AG09309 (cell line): ENCODE measurements around the gene MGST2.

Experiments used
- DNase-seq: peaks from one replicate; pipeline ENCODE4 v3.0.0-alpha.2; 2010; ENCODE audit warnings: low read depth
- H3K4me3 ChIP-seq: 2 replicates; pipeline ENCODE4 v1.5.1; 2011; ENCODE audit warnings: mild to moderate bottlenecking, low read depth, low read length, moderate library complexity; ENCODE audit not compliant: control insufficient read depth
- TF ChIP-seq, protein P1 (sequence below): IDR thresholded peaks from 2 replicates; pipeline ENCODE4 v1.5.1; 2011; ENCODE audit warnings: mild to moderate bottlenecking, low read depth, low read length, inconsistent platforms; ENCODE audit not compliant: insufficient read depth, control insufficient read depth; ENCODE audit errors: missing control alignments

Gene MGST2

DNA sequence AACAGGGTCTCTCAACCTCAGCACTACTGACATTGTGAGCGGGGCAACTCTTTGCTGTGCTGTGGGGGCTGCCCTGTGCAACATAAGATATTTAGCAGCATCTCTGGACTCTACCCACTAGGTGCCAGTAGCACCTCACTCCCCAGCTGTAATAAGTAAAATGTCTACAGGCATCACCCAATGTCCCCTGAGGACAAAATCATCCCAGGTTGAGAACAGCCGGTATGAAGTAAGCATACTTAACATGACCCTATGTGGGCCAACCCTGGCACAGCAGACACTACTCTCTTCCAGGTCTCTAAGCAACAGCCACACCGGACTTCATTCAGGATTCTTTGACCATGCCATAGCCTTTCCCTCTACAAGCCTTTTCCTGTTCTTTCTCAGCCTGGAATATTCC lies 10.5 kb upstream of the MGST2 start:
- peak; percentile 27 for DNase-seq
- no peak overlapping the region for H3K4me3 ChIP-seq
- TF ChIP-seq, protein P1, sequence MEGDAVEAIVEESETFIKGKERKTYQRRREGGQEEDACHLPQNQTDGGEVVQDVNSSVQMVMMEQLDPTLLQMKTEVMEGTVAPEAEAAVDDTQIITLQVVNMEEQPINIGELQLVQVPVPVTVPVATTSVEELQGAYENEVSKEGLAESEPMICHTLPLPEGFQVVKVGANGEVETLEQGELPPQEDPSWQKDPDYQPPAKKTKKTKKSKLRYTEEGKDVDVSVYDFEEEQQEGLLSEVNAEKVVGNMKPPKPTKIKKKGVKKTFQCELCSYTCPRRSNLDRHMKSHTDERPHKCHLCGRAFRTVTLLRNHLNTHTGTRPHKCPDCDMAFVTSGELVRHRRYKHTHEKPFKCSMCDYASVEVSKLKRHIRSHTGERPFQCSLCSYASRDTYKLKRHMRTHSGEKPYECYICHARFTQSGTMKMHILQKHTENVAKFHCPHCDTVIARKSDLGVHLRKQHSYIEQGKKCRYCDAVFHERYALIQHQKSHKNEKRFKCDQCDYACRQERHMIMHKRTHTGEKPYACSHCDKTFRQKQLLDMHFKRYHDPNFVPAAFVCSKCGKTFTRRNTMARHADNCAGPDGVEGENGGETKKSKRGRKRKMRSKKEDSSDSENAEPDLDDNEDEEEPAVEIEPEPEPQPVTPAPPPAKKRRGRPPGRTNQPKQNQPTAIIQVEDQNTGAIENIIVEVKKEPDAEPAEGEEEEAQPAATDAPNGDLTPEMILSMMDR = peak; percentile 57

DNA sequence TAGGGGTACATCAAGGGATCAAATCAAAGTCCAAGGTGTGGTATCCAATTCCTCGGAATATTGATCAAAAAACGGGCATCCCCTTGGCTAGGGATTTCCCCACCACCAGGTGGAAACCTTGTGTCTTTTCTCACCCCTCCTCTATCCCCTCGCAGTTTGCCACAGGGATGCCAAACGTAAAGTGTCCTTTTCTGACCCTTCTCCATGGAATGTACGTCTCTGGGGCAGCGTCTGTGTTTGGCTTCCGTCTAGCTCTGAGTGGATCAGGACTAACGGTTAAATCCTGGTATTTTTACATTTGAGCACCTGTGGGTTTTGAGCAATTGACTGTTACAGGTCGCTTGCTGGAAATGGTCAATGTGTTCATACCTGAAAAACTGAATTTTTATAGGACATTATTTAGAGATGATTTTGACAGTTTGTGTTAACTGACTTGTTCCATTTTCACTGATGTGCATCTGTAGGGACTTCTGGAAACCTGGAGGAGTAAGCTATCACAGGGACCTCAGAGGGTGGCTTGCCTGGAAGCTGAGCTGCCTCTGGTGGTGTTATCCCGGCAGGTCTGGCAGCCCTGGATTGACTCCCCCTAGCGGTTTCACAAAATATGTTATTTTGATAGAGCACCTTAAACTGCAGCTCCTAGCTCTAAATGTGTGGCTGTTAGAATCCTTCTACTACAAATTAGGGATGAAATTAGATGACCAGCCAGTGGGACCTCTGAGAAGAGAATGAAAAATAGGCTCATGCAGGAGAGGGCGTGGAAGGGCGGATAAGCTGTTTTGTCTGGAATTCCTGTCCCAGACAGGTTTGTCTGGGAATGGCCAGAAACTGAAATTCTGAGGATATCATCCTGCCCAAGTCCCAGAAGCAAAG lies 8.8 kb upstream of the MGST2 start:
- TF ChIP-seq, protein P1 = peak; percentile 94
- no peak overlapping the region for H3K4me3 ChIP-seq
- DNase-seq = peak; percentile 38

DNA sequence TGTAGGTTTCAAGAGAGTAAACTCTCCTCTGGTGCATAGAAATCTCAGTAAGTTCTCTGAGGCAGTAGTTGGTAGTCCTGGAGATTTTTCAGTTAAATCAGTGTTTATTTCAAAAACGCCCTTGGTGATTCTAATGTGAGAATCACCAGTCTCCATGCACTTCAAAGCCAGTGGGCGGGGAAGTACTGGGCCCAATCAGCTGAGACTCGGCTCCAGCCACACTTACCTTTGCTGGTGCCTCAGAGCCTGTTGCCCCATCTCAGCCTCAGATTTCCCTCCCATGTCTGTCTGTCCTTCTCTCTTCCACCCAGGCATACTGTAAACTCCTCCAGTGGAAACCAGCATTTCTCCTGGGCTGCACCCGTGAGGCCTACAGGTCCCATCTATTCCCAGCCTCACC lies 7.4 kb upstream of the MGST2 start:
- no peak for DNase-seq
- H3K4me3 ChIP-seq = no peak overlapping the region
- TF ChIP-seq, protein P1 = no peak

DNA sequence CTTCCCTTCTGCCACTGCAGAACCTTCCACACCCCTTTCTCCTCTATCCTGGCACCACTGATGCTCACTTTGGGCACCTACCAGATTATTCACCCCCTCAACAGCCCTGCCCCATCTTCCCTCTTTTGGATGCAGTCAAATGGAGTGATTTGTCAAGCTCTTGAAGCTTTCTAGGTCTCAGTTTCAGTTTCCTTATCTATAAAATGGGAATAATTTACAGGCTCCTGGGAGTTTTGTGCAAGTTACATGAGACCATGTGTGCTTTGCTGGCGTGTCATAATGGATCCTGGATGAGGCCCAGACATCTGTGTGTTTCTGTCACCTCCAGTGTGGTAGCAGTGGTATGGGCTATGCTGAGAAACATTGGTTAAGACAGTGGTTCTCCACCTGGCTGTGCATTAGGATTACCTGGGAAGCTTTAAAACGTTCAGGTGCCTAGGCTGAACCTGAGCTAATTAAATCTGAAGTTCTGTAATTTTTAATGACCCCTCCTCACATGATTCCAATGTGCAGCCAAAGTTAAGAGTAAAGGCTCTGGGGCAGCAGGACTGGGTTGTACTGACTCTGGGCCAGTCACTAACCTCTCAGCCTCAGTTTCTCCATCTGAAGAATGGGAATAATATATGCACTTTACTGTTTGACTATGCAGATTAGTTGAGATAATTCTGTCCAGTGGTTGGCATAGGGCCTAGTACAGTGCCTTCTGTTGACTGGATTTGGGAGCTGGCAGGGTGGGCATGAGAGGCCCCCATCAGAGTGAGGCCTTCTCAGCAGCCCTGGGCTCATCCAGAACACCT lies 6.8 kb upstream of the MGST2 start:
- H3K4me3 ChIP-seq = no peak overlapping the region
- DNase-seq = no peak
- TF ChIP-seq, protein P1 = no peak

DNA sequence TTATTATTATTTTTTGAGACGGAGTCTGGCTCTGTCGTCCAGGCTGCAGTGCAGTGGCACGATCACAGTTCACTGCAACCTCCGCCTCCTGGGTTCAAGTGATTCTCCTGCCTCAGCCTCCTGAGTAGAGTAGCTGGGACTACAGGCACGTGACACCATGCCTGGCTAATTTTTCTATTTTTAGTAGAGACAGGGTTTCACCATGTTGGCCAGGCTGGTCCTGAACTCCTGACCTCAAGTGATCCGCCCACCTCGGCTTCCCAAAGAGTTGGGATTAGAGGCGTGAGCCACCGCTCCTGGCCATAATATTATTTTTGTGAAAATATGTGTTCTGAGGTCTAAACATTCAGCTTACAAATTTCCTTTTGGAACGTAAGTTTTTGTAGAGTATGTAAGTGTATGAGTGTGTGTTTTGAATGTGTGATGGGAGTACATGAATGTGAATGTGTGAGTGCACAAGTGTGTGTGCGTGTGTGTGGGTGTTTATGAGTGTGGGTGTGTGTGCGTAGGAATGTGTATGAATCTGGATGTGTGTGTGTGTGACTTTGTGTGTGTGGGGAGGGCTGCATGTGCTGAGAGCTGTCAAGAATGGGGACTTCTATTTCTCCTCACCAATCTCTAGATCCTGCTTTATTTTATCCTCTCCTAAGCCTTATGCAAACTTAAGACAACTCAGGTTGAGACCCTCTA lies 5.7 kb upstream of the MGST2 start:
- no peak for DNase-seq
- H3K4me3 ChIP-seq = no peak overlapping the region
- TF ChIP-seq, protein P1 = no peak

DNA sequence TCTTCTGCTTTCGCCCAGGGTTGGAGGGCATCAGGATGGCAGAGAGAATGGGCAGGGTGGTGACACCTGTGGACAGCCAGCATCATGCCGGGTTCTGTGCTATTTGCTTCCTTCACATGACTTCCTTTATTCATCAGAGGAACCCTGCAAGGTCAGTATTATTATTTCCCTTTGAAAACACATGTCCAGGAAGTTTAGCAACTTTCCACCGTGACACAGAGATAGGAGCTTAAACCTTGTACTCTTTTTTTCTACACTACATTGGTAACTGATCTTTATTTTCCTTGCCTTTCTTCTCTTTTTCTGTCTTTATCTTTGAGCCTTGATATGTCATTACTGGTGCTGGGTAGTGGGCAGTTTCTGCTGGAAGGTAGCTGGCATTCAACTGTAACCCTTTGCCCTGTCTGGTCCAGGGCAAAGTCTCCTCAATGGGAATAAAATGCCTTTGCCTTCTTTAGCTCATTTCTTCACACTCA lies 5.0 kb upstream of the MGST2 start:
- TF ChIP-seq, protein P1 = no peak
- H3K4me3 ChIP-seq = no peak overlapping the region
- DNase-seq = no peak
